GM21390 (cell line): ENCODE results near the gene RGS10.

Experiments used
- ATAC-seq: cut with Tn5 transposase; IDR thresholded peaks from one replicate; pipeline ENCODE4 v1.9.1; 2021; ENCODE audit not compliant: unreplicated experiment

The RGS10 gene

DNA sequence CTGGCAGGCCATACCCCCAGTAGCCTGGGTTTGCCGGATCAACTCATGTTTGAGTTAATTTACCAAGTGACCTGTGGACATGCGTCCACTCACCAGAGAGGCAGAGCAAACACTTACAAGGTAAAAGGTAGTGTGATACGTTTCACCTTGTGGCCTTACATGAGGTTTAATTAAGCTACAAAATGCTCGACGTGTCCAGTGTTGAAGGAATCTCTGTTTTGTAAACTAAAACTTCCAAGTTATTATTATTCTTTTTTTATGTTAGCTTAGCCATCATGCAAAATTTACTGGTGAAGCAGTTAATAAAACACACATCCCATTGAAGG is 42.9 kb downstream of the RGS10 start:
- no peak for ATAC-seq

DNA sequence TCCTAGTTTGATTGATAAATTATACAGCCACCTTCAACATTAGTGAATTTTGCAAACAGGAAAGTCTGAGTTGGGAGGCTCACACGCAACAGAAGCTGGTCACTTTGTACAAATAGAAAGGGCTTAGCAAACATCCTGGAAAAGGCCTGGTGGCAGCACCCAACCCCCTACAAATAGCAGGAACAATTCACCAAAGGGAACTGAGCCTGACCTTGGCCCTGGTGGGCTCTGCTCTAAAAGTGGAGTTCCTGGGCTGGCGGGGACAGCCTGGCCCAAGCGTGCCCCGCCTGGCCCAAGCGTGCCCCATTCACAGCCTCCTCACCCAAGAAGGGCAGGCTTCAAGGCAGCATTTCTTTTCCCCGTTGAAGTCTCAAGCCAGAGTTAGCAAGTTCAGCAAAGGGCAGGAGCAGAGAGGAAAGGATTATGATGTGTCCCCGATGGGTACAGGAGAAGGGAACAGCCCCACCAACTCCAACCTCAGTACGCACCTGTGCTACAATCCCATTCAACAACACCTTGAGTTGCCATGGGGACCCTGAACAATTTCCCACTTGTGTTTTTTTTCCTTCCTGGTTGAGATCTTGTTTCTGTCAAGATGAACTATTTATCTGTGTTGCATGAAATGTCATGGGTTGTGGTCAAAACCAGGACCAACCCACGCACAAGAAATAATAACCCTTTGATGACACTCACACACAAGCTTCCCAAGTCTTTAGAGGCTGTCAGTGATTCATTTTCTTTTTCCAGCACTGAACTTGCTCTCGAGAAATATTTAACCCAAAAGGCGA is 43.4 kb downstream of the RGS10 start:
- ATAC-seq: no peak

DNA sequence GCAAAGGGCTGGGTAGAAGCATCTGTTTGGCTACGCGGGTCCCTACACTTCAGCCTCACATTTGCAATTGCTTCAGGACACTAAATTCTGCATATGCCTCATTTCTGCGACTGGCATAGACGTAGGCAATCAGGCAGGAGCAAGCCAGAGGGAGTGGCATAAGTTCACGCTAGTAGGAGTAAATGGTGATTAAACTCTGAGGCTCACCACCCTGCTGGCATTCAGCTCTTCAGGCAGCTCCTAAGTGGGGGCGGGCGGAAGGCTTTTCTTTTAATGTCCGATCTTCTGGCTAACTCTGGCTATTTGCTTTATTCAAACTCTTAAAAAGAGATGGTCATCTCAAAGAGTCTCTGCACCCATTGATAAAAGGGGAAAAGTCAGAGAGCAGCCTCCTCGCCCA is 45.3 kb downstream of the RGS10 start:
- ATAC-seq: no peak

DNA sequence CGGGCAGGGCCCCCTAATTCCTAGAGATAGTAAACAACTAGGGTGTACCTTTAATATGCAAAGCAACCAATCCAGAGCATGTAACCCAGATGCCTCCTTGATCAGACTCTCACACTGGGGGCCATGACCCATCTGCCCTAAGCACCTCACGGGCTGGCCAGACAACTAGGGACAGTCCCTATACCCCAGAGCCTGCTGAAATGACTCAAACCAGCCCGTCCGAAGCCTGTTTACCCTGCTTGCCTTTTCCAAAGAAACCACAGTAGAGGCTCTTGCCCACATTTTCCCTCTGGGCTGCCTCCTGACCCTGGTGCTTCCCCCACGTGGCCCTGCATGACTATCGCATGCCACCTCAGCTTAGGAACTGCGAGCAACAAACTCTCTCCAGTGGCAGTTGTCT is 46.2 kb downstream of the RGS10 start:
- peak; percentile 78 for ATAC-seq

DNA sequence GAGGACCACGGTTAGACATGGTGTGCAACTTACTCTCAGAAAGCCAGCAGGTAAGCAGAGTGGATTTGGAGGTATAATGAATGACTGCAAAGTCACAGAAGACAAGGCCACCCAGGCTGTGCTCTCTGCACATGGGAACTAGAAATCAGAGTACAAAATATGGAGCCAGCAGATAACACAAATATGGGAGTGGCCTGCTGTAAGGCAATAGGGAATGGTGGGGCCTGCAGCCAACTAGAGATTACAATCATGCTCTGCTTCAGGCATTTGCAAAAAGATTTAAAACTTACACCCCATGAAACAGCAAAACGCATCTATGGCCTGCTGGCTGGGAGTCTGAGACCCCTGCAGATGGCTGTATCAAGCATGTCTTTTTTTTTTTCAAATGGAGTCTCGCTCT is 47.0 kb downstream of the RGS10 start:
- ATAC-seq: no peak

DNA sequence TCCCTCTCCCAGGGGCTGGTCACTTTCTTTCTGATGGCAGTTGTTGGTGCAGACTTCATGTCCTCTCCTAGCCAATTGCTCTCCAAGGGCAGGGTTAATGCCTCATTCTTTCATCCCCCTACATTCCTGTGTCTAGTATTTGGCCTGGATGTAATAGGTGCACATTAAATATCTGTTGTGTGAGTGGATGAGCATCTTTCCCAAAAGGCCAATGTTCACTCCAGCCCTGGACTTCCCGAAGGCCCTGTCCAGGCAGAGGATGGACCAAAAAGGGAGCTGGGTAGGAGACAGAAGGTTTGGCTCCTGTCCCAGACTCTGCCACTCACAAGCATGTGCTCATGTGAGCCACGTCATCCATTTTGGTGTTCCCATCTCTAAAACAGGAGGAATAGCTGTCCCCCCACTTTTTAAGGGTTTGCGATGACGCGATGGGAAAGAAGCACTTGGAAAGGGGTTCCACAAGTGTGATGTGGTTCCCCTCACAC is 47.5 kb downstream of the RGS10 start:
- no peak for ATAC-seq

DNA sequence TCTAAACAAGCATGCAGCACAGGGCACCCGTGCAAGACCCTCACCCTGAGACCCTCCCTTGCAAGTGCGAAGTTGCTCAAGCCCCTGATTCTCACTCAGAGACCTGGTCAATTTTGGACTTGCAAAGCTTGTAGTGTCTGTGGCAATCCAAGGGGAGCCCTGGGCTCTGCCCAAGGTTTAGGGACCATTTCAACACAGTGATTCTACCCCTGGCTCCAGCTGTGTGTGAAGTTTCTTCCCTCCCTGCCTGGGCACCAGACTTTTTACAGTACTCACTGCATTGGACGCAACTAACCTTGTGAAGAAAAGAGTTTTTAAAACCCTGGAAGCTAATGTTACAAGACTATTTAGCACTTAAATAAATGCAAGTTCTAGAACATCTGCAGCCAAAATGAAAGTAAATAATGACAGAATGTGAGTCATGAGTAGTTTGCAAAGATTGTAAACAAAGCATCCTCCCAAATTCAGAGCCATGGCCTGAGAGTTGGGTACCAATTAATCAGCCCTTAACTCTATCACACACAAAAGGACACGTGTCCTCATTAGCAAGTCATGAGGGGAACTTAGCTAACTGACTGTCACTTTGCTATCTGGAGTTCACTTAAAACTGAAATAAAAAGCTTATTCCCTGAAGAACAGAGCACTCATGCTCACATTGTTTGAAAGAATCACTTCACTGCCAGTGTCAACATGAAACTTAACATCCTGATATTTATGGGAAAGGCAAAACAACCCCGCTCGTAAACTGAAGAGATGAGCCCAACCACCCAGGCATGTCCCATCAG is 48.1 kb downstream of the RGS10 start:
- ATAC-seq: no peak

DNA sequence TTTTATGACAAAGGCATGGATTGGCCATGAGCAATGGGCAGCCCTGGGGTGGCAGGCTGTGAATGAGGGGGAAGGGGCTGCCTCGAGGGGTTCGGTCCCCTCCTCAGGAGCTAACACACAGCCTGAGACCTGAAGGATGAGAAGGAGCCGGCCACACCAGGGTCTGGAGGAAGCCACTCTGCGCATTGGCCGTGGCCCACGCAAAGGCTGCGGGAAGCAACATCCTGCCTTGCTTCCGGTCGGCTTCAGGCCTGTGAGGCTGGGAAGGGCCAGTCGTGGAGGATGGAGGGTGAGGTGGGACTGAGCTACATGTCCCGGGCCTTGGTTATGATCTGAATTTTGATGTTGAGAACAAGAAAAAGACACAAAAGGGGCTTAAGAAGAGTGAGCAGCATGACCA is 49.4 kb downstream of the RGS10 start:
- ATAC-seq: no peak

DNA sequence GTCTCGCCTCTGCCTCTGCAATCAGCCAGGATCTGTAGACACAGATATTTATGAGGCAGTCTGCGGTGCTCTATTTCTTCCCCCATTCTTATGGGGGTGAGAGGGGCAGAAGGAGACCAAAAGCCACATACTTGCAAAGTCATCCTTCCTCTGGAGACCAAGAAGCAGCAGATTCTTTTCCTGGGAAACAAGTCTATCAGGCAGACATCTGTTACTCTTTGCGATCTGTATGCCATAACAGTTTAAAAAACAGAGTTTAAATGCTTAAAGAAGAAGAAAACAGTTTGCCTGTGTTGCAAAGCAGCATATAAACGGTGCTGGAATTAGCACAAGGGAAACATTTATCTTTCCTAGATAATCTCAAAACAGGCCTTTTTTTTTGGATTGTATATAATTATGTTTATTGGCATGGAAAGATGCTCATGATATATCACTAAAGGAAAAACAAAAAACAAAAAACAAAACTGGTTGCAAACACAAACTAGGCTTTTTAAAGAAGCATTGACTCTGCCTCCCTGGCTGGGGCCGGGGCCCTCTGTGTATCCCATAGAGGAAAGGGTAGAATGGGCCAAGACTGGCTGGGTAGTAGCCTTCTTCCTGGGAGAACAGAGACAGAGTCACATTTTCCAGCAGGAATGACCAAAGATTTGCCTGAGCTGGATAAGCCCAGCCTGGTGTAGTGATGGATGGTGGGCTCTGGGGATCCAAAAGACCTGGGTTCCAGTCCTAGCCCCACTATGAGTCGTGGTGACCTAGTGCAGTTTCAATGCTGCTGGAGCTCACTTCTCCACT is 50.4 kb downstream of the RGS10 start:
- ATAC-seq: no peak

DNA sequence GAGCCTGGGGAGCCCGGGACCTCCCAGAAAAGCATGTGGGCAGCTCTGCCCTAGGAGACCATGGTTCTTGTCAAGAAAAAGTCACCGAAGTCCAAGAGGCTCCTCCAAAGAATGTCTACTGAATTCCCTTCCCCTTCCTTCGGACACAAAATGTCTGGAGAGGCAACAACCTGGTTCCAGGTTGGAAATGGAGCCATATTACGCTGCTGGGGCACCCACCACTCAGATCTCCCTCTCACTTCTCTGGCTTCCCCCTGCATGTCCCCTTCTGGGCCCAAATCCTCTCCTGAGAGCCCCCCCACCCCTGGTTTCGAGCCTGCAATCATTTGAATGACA is 52.6 kb downstream of the RGS10 start:
- no peak for ATAC-seq

DNA sequence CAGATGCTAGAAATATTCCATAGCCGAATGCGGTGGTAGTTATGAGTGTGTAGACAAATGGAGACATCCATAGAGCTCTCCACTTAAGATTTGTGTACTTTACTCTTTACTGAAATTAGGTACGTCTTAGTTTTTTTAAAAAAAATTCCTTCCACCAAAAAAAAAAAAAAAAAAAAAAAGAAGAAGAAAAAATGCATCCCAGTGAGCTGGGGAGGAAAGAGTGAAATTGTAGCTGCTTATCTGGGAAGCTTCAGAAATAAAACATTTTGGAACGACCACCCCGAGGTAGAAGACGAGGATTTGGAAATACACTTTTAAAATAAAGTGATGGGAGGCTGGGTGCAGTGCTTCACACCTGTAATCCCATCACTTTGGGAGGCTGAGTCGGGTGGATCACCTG is 53.8 kb downstream of the RGS10 start:
- no peak for ATAC-seq

DNA sequence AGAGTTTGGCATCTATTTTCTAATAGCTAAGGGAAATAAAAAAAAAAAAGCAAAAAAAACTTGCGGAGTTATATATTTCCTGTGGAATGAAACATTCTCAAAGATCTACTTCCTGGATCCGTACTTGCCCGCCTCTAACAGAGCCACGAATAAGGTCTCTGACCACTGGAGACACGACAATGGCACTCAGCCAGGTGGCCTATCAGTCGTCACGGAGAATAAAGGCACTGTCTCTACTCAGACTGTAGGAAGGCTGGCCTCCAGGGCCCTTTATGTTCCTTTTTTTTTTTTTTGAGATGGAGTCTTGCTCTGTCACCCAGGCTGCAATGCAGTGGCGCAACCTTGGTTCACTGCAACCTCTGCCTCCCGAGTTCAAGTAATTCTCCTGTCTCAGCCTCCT is 58.7 kb downstream of the RGS10 start:
- no peak for ATAC-seq

DNA sequence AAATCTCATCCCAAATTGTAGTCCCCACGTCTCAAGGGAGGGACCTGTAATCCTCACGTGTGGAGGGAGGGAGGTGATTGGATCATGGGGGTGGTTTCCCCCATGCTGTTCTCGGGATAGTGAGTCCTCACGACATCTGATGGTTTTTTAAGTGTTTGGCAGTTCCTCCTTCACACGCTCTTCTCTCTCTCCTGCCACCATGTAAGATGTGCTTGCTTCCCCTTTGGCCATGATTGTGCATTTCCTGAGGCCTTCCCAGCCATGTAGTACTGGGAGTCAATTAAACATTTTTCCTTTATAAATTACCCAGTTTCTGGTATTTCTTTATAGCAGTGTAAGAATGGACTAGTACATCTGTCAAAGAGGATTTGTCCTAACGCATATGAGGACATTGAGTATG is 59.5 kb downstream of the RGS10 start:
- ATAC-seq: no peak

DNA sequence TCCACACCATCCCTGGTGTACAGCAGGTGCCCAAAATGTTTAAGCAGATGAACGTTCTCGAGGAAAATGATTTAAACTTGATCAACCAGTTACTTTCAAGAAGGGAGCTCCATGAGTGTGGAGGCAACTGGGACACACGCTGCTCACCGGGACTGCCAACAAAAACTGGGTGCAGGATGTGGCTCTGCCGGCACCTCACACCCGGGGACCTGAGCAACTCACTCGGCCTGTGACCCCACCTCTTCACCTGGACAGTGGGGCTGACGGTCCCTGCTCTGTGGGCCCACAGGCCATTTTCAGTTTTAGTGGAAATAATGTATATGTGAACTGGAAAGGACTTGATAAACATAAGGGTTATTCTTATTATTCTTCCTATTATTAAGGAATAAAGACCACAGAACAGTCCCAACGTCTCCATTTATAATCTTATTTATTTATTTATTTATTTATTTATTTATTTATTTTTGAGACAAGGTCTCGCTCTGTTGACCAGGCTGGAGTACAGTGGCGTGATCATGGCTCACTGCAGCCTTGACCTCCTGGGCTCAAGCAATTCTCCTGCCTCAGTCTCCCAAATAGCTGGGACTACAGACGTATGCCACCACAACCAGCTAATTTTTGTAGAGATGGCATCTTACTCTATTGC is 60.6 kb downstream of the RGS10 start:
- no peak for ATAC-seq

DNA sequence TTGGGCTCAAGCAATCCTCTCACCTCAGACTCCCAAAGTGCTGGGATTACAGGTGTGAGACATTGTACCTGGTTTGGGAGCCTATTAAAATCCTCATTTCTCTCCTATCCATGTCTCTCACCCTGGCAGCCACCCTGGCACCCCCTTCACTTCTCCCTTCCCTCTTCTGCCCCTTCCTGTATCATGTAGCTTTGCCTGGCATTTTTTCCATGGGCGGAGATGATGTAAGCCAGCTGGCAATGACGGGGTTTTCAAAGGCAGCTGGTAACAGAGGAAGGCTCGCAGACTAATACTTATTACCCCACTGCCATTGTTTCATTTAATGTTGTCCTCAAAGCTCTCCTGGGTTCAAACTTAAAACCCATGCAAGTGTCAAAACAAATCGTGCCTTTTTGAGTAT is 61.9 kb downstream of the RGS10 start:
- ATAC-seq: no peak

DNA sequence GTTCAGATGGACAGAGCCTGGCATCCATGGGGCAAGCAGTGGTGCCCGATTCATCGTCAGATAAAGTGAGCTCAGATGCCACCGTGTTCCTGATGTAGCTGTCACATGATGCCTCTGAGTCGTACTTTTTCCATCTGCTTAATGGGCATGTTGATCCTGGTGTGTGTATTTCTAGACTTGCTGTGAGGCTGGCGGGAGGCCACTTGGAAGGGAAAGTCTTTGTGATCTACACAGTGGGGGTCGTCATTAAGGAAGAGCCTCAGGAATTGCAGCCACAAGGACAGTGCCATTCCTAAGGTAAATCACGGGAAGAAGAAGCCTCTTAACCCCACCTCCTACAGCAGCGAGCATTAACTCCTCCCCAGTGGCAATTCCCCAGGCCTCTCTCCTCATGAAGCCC is 63.0 kb downstream of the RGS10 start:
- no peak for ATAC-seq

DNA sequence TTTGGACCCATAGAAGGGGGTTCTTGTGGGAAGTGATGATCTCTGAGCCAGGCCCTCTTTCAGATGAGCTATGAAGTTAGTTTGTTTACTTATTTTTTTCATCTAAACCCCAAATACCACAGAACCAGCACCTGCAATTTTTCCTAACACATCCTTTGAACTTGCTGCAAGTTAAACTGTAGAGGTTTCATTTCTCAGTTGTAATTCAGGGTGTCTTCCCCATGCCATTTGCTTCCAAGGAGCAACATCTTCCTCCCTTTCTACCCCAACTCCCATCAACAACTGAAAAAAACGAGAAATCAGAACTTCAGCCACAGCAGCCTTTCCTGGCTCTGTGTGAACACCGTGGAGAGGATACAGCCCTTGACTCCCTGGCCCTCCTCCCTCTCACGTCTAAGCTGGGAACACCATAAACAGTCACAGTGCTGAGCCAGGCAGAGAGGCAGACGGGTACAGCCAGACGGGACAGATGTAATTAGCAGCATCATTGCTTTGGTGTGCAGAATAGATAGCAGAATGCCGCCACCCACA is 63.6 kb downstream of the RGS10 start:
- no peak for ATAC-seq

DNA sequence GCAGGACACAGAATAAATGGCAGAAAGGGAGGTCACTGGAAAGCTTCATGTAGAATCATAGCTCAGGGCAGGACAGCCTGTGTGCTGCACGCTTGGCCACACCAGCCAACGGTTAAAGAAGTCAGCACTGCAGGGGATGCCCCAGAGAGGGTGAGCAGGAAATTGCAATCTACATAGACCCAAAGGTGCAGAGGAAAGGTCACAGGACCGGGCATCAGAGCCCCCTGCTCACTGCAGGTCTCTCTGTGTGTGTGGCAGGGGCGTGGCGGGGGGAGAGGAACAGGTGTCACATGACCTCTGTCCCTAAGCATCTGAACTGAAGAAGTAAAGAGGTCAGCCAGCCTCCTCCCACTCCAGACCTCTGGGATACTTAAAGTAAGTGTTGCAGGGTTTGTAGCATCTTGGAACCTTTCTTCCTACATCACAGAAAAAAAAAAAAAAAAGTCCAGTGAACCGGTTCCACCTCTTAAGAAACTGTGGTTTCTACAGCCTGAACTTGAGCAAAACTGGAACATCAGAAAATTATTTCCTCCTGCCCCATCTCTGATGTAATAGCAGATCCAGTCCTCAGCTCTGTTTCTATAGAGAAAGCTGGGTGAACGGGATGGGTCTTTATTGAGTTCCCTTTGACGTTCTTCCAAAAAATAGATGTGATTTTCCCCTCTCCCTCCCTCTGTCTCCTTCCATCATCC is 64.3 kb downstream of the RGS10 start:
- ATAC-seq: peak; percentile 83

DNA sequence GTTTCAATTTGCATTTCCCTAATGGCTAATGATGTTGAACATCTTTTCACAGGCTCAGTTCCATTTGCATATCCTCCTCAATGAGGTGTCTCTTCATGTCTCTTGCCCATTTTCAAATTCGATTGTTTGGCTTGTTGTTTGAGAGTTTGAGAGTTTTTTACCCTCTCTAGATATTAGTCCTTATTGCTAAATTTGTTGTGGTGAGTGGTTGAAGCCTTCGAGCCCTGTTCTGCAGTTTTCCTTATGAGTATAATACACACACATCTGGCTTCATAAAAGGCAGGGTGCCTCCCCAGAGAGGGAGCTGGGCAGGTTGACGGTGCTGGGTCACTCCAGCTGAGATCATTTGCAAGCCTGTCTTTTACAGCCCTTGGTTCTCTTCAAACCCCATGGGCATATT is 65.1 kb downstream of the RGS10 start:
- ATAC-seq: peak; percentile 50

DNA sequence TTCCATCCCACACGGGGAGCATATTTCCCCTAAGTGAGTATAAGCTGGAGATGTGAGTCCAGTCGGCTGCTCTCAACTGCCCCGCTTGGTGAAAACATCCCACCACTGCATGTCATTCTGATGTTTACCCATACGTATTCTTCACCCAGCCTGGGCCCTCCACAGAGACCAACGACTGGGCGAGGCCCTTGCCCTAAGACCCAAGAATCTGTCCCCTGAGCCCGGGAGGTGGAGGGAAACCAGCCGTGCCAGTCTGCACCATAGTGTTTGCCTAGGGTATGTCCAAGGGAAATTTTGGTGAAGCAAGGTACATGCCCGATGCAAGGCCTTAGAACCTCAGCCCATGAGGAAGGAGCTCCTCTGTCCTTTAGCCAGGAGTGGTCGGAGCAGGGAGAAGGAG is 67.9 kb downstream of the RGS10 start:
- ATAC-seq: no peak

DNA sequence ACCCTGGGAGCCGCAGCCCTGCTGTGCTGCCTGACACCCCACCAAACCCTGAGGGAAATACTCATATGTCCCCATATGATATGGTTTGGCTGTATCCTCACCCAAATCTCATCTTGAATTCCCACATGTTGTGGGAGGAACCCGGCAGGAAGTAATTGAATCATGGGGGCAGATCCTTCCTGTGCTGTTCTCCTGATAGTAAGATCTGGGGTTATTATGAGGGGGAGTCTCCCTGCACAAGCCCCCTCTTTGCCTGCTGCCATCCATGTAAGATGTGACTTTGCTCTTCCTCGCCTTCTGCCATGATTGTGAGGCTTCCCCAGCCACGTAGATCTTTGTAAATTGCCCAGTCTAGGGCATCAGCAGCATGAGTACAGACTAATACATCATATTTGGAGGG is 68.7 kb downstream of the RGS10 start:
- no peak for ATAC-seq
